NB4 (cell line): ENCODE measurements around the gene MYCBP2.

ENCODE experiments used
- POLR2A ChIP-seq: IDR thresholded peaks from 2 replicates; pipeline ENCODE4 v1.6.1; 2011; ENCODE audit warnings: mild to moderate bottlenecking; ENCODE audit not compliant: insufficient read length; ENCODE audit errors: extremely low read depth
- TF ChIP-seq, protein P1 (sequence below): IDR thresholded peaks from one replicate; pipeline ENCODE4 v1.5.1; 2012; ENCODE audit warnings: low read depth, low read length

- TF ChIP-seq, protein P1, sequence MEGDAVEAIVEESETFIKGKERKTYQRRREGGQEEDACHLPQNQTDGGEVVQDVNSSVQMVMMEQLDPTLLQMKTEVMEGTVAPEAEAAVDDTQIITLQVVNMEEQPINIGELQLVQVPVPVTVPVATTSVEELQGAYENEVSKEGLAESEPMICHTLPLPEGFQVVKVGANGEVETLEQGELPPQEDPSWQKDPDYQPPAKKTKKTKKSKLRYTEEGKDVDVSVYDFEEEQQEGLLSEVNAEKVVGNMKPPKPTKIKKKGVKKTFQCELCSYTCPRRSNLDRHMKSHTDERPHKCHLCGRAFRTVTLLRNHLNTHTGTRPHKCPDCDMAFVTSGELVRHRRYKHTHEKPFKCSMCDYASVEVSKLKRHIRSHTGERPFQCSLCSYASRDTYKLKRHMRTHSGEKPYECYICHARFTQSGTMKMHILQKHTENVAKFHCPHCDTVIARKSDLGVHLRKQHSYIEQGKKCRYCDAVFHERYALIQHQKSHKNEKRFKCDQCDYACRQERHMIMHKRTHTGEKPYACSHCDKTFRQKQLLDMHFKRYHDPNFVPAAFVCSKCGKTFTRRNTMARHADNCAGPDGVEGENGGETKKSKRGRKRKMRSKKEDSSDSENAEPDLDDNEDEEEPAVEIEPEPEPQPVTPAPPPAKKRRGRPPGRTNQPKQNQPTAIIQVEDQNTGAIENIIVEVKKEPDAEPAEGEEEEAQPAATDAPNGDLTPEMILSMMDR = no peak
- no peak for TF ChIP-seq POLR2A
Observed at GRCh38 chr13:77362166-77362565, 35.3 kb upstream of the MYCBP2 start.
